ENCODE data around the gene FAM163B.

FAM163B gene

GRCh38 chr9:133556354-133556753 lies 52.8 kb downstream of the FAM163B start:
- TF ChIP-seq, protein P1, sequence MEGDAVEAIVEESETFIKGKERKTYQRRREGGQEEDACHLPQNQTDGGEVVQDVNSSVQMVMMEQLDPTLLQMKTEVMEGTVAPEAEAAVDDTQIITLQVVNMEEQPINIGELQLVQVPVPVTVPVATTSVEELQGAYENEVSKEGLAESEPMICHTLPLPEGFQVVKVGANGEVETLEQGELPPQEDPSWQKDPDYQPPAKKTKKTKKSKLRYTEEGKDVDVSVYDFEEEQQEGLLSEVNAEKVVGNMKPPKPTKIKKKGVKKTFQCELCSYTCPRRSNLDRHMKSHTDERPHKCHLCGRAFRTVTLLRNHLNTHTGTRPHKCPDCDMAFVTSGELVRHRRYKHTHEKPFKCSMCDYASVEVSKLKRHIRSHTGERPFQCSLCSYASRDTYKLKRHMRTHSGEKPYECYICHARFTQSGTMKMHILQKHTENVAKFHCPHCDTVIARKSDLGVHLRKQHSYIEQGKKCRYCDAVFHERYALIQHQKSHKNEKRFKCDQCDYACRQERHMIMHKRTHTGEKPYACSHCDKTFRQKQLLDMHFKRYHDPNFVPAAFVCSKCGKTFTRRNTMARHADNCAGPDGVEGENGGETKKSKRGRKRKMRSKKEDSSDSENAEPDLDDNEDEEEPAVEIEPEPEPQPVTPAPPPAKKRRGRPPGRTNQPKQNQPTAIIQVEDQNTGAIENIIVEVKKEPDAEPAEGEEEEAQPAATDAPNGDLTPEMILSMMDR (conservative IDR thresholded peaks at IDR 0.05; ENCODE audit: low read length) = no peak
- no peak overlapping the region for H3K4me3 ChIP-seq (ENCODE audit: low read length)
- DNase-seq (ENCODE audit: low read depth) = no peak

DNA sequence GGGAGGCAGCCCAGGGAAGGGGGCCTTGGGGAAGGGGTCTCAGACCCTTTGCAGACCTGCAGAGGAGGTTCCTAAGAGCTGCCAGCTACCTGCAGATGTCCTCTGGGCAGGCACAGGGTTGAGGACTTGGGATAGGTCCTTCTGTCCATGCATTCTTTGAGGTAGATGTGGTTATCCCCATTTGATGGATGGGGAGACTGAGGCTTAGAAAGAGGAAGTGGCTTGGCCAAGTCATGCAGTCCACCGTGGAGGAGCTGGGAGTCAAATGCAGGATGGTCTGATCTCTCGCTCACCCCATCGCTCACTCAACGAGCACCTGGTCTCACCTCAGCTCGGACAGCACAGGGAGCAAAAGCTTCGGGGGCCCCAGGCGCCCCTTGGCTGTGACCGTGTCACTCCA lies 54.5 kb downstream of the FAM163B start:
- DNase-seq (ENCODE audit: low read depth) = no peak
- H3K4me3 ChIP-seq (ENCODE audit: low read length) = no peak overlapping the region
- TF ChIP-seq, protein P1 (conservative IDR thresholded peaks at IDR 0.05; ENCODE audit: low read length) = no peak

GRCh38 chr9:133553973-133554713 lies 55.0 kb downstream of the FAM163B start:
- TF ChIP-seq, protein P1 (conservative IDR thresholded peaks at IDR 0.05; ENCODE audit: low read length) = no peak
- DNase-seq (ENCODE audit: low read depth) = no peak
- no peak overlapping the region for H3K4me3 ChIP-seq (ENCODE audit: low read length)

DNA sequence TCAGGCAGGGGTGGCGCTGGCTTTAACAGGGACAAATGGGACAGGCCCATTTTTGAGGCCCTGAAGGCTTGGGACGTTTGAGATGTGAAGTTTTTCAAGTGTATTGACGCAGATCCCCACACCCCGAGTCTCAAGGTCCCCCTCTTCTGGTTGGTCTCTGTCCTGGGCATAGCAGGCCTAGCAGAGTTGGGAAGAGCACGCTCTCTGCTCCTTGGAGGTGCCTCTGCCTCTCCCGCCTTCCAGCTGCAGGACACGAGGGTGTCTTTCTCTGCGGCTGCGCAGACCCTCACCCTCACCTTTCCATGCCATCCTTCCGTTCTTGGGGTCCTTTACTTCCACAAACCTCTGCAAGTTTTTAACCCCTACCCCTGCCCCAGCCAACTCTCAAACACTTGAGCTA lies 56.1 kb downstream of the FAM163B start:
- DNase-seq (ENCODE audit: low read depth) = no peak
- no peak overlapping the region for H3K4me3 ChIP-seq (ENCODE audit: low read length)
- TF ChIP-seq, protein P1 (conservative IDR thresholded peaks at IDR 0.05; ENCODE audit: low read length) = no peak

DNA sequence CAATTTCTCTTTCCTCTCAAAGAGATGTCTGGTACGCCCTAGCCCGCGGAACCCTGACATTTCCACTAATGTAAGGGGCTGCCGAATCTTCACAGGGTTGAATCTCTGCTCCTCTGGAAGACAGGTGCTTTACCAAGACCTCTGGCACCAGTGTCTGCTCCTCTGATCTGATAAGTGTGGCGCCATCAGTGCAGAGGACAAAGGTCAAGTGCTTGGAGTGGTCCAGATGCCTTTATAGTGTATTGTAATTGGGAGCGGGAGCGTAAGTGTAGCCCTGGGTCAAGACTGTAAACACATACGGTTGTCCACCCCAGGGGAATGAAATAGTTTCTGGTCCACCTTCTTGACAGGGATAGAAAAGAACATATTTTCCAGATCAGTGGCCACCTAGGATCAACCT lies 57.0 kb downstream of the FAM163B start:
- TF ChIP-seq, protein P1 (conservative IDR thresholded peaks at IDR 0.05; ENCODE audit: low read length) = no peak
- no peak for DNase-seq (ENCODE audit: low read depth)
- no peak overlapping the region for H3K4me3 ChIP-seq (ENCODE audit: low read length)

DNA sequence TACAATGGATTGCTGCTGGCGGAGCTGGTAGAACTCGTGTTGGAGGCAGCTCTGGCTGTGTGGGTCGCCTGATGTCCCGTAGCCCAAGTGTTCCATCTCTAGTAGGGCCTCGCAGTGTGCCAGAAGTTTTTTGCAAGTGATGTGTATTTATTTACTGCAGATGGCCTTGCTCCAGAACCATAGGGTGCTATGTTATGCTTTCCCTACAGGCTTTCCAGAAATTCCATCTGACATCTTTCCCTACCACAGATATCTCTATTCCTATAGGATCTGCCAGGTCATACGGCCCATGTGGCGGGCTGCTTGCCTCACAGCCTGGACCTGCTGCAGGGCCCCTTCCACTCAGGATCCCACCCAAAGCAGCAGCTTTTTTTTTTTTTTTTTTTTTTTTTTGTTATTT lies 57.7 kb downstream of the FAM163B start:
- TF ChIP-seq, protein P1 (conservative IDR thresholded peaks at IDR 0.05; ENCODE audit: low read length) = no peak
- H3K4me3 ChIP-seq (ENCODE audit: low read length) = no peak overlapping the region
- no peak for DNase-seq (ENCODE audit: low read depth)

DNA sequence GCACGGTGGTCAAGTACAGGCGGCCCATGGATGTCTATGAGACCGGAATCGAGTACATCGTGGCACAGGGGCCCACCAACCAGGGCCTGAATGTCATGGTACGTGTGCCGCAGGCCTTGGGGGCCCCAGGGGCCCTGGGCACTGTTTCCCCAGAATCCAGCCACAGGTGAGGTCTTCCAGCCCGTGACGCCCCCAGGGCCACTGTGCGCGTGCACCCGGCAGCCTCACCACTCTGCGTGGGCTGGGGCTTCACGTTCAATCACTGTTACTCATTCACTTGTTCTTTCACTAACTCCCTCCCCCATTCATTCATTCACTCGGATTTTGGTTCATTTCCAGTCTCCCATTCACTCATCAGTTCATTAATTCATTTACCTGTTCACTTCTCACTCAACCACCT lies 62.1 kb downstream of the FAM163B start:
- TF ChIP-seq, protein P1 (conservative IDR thresholded peaks at IDR 0.05; ENCODE audit: low read length) = no peak
- H3K4me3 ChIP-seq (ENCODE audit: low read length) = no peak overlapping the region
- no peak for DNase-seq (ENCODE audit: low read depth)

Data from AG10803 (cell line).